Upper lobe of left lung (tissue), 6 donors: ENCODE data around the gene CABCOCO1. TPM values are rescaled to one million over a fixed set of nuclear protein-coding genes. Genes with fewer than 3 reads are reported as not detected.
A peak's percentile ranks its signal among the peaks of the same experiment; 100 is the strongest.

Experiments used
- ATAC-seq, 2 donors: fragments of 200-7000 bp; cut with Tn5 transposase; one replicate each; pipeline ENCODE4 v1.9.1; 2022; ENCODE audit warnings: mild to moderate bottlenecking in 2 of 2, moderate library complexity in 2 of 2; ENCODE audit not compliant: low FRiP score in 2 of 2
- DNase-seq, 2 donors: peaks; one replicate each; pipeline ENCODE4 v3.0.0-alpha.2; 2019 to 2020
- H3K27ac ChIP-seq, 4 donors: fragments of 200-600 bp; sonication (generic); one replicate each; pipeline ENCODE4 v1.5.1; 2016 to 2019
- H3K27me3 ChIP-seq, 4 donors: fragments of 200-600 bp; sonication (generic); one replicate each; pipeline ENCODE4 v1.5.1; 2017 to 2019
- H3K36me3 ChIP-seq, 4 donors: fragments of 200-600 bp; sonication (generic); one replicate each; pipeline ENCODE4 v1.5.1; 2016 to 2019
- H3K4me1 ChIP-seq, 4 donors: fragments of 200-600 bp; sonication (generic); one replicate each; pipeline ENCODE4 v1.5.1; 2018 to 2019
- H3K4me3 ChIP-seq, 4 donors: fragments of 200-600 bp; sonication (generic); one replicate each; pipeline ENCODE4 v1.5.1; 2017 to 2019; ENCODE audit warnings: mild to moderate bottlenecking in 2 of 4, moderate library complexity in 1 of 4
- H3K9me3 ChIP-seq, 4 donors: fragments of 200-600 bp; sonication (generic); one replicate each; pipeline ENCODE4 v1.5.1; 2018 to 2019
- CTCF ChIP-seq, 6 experiments: fragments of 450-650 bp in 4 of 6; fragments of 200-600 bp in 2 of 6; sonication (generic) in 2 of 6; IDR thresholded peaks; one replicate each; pipeline ENCODE4 v1.5.1; 2016 to 2019; ENCODE audit warnings: antibody characterized with exemption in 6 of 6
- EP300 ChIP-seq, 4 donors: sonication (generic); formaldehyde crosslinking; IDR thresholded peaks; one replicate each; pipeline ENCODE4 v1.5.1; 2017; ENCODE audit warnings: antibody characterized with exemption in 4 of 4, control low read depth in 2 of 4
- POLR2A ChIP-seq, 4 donors: fragments of 450-650 bp; IDR thresholded peaks; one replicate each; pipeline ENCODE4 v1.5.1; 2016 to 2017; ENCODE audit warnings: antibody characterized with exemption in 4 of 4, mild to moderate bottlenecking in 2 of 4
- POLR2AphosphoS5 ChIP-seq, 2 donors: sonication (generic); formaldehyde crosslinking; IDR thresholded peaks; one replicate each; pipeline ENCODE4 v1.5.1; 2017; ENCODE audit warnings: antibody characterized with exemption in 2 of 2
- WGBS, 2 donors: methylation state at CpG; one replicate each; pipeline ENCODE4 v1.1.5; 2017 to 2018; 5-methylcytosine and 5-hydroxymethylcytosine counted together
- total RNA-seq, 6 donors: library from RNA; depleted of rRNA in 4 of 6; stranded (reverse); fragments of >200 nt in 4 of 6; gene quantifications; one replicate each; pipeline versions ENCODE4 v1.1.0 to v1.2.1, GENCODE V29; 2016 to 2021
- donor health status: DM: no; HTN: no; CAD: no; lungs with moderate emphysema.
- donor health status: DM: no; HTN: yes; CAD: no; lungs with severe emphysema.

Gene CABCOCO1
- total RNA-seq, 6 donors from 2014 or later: 1.3 to 12.2 (median 2.3) TPM; not detected in 1

GRCh38 chr10:61623161-61623560, 39.6 kb upstream of the CABCOCO1 start:
- TF ChIP-seq POLR2AphosphoS5 (IDR thresholded peaks at IDR 0.05) (no peak), CTCF (IDR thresholded peaks at IDR 0.05) (no peak), POLR2A (IDR thresholded peaks at IDR 0.05) (no peak), EP300 (IDR thresholded peaks at IDR 0.05) (no peak)
- H3K9me3 ChIP-seq: no peaks in the 10 kb centered on the region
- 42 to 44% methylated on average over 4 of the region's 4 CpGs for WGBS, 2 donors
- H3K36me3 ChIP-seq: no peaks in the 10 kb centered on the region
- ATAC-seq (no peak), DNase-seq (no peak)
- H3K4me1 ChIP-seq: peaks cover 3 to 22% (median 12%) of the 10 kb centered on the region in 4 donors
- no peaks in the 10 kb centered on the region for H3K27me3 ChIP-seq
- no peak overlapping the region for H3K4me3 ChIP-seq
- peak overlapping the region; percentile 9 to 69 (median 22) for H3K27ac ChIP-seq

GRCh38 chr10:61626209-61626608, 36.5 kb upstream of the CABCOCO1 start:
- DNase-seq: no peak
- H3K36me3 ChIP-seq: no peaks in the 10 kb centered on the region
- ATAC-seq: no peak
- H3K9me3 ChIP-seq: no peaks in the 10 kb centered on the region
- 100% methylated on average over 2 of the region's 2 CpGs for WGBS, 2 donors
- TF ChIP-seq EP300 (IDR thresholded peaks at IDR 0.05) (no peak), POLR2AphosphoS5 (IDR thresholded peaks at IDR 0.05) (no peak), CTCF (IDR thresholded peaks at IDR 0.05) (no peak), POLR2A (IDR thresholded peaks at IDR 0.05) (no peak)
- no peak overlapping the region for H3K4me3 ChIP-seq
- peaks cover 3 to 22% (median 11%) of the 10 kb centered on the region in 4 donors for H3K4me1 ChIP-seq
- no peak overlapping the region for H3K27ac ChIP-seq
- no peaks in the 10 kb centered on the region for H3K27me3 ChIP-seq

- Histone ChIP-seq H3K36me3 (no peaks in the 10 kb centered on the region), H3K9me3 (no peaks in the 10 kb centered on the region), H3K4me3 (no peak overlapping the region), H3K27me3 (no peaks in the 10 kb centered on the region), H3K27ac (no peak overlapping the region), H3K4me1 (peaks cover 0 to 22% (median 5%) of the 10 kb centered on the region in 4 donors)
- ATAC-seq: no peak
- 90 to 92% methylated on average over 5 of the region's 5 CpGs for WGBS, 2 donors
- no peak for DNase-seq
- TF ChIP-seq POLR2AphosphoS5 (IDR thresholded peaks at IDR 0.05): no peak
- TF ChIP-seq POLR2A (IDR thresholded peaks at IDR 0.05): no peak
- TF ChIP-seq EP300 (IDR thresholded peaks at IDR 0.05): no peak
- TF ChIP-seq CTCF (IDR thresholded peaks at IDR 0.05): no peak
These were observed 35.5 kb upstream of the CABCOCO1 start for GRCh38 chr10:61627266-61627665.

- Histone ChIP-seq H3K4me3 (no peak overlapping the region), H3K27ac (peak overlapping the region in 2 of 4 donors; percentile 11 to 17), H3K27me3 (no peaks in the 10 kb centered on the region), H3K4me1 (peaks cover 0 to 15% (median 1%) of the 10 kb centered on the region in 4 donors), H3K9me3 (no peaks in the 10 kb centered on the region), H3K36me3 (no peaks in the 10 kb centered on the region)
- DNase-seq (no peak), ATAC-seq (peak in 1 of 2 donors; percentile 50)
- WGBS, 2 donors: 62 to 74% methylated on average over 3 of the region's 3 CpGs
- no peak for TF ChIP-seq POLR2AphosphoS5 (IDR thresholded peaks at IDR 0.05)
- no peak for TF ChIP-seq POLR2A (IDR thresholded peaks at IDR 0.05)
- TF ChIP-seq CTCF (IDR thresholded peaks at IDR 0.05): no peak
- no peak for TF ChIP-seq EP300 (IDR thresholded peaks at IDR 0.05)
These were observed 34.4 kb upstream of the CABCOCO1 start for GRCh38 chr10:61628151-61628874.
